CD14-positive monocyte (primary cell): Measurements from ENCODE around the gene SLC12A4. TPM values are rescaled to one million over a fixed set of nuclear protein-coding genes. Genes with fewer than 3 reads are reported as not detected.
"Not testable (repeated sequence)": the region's sequence is repeated elsewhere in the genome, so short reads cannot be mapped to it uniquely, and the experiment has no call there.

ENCODE experiments used
- DNase-seq, 3 donors: peaks; one replicate each; pipeline ENCODE4 v3.0.0-alpha.2; 2011 to 2022
- H2AFZ ChIP-seq: 2 replicates; pipeline ENCODE4 v1.6.0; 2012; ENCODE audit warnings: mild to moderate bottlenecking, low read depth, low read length, inconsistent platforms; ENCODE audit not compliant: insufficient read depth, poor library complexity, severe bottlenecking
- H3K27ac ChIP-seq, 2 donors: 1 replicate in 1 of 2; 2 replicates in 1 of 2; pipeline ENCODE4 v1.5.1; 2012 to 2013; ENCODE audit warnings: low read length in 2 of 2, control low read depth in 1 of 2, inconsistent platforms in 1 of 2, low read depth in 1 of 2, mild to moderate bottlenecking in 1 of 2
- H3K27me3 ChIP-seq, 2 donors: one replicate each; pipeline versions ENCODE4 v1.6.0 to v1.6.1; 2011 to 2013; ENCODE audit warnings: low read length in 2 of 2; ENCODE audit not compliant: control insufficient read depth in 2 of 2, insufficient read depth in 2 of 2
- H3K36me3 ChIP-seq, 2 donors: replicated peaks in 1 of 2; 1 replicate in 1 of 2; 2 replicates in 1 of 2; pipeline versions ENCODE4 v1.5.1 to v1.6.1; 2012 to 2013; ENCODE audit warnings: low read length in 2 of 2, control low read depth in 1 of 2, inconsistent platforms in 1 of 2, mild to moderate bottlenecking in 1 of 2; ENCODE audit not compliant: insufficient read depth in 2 of 2, control insufficient read depth in 1 of 2
- H3K4me1 ChIP-seq, 2 donors: 1 replicate in 1 of 2; 2 replicates in 1 of 2; pipeline versions ENCODE4 v1.5.1 to v1.6.1; 2012 to 2013; ENCODE audit warnings: low read length in 2 of 2, control low read depth in 1 of 2, inconsistent platforms in 1 of 2, mild to moderate bottlenecking in 1 of 2, moderate library complexity in 1 of 2; ENCODE audit not compliant: insufficient read depth in 2 of 2, control insufficient read depth in 1 of 2
- H3K4me2 ChIP-seq: replicated peaks from 2 replicates; pipeline ENCODE3; 2012; ENCODE audit warnings: low read length, moderate library complexity, mild to moderate bottlenecking; ENCODE audit not compliant: poor library complexity, severe bottlenecking; ENCODE audit errors: extremely low read depth
- H3K4me3 ChIP-seq, 3 experiments: fragments of 200-600 bp in 1 of 3; sonication (generic) in 1 of 3; replicated peaks in 1 of 3; 1 replicate in 2 of 3; 2 replicates in 1 of 3; pipeline ENCODE4 v1.5.1; 2011 to 2013; ENCODE audit warnings: low read length in 3 of 3, mild to moderate bottlenecking in 3 of 3, control low read depth in 2 of 3, low read depth in 2 of 3, inconsistent platforms in 1 of 3, moderate library complexity in 1 of 3
- H3K79me2 ChIP-seq: 2 replicates; pipeline ENCODE4 v1.6.0; 2012; ENCODE audit warnings: mild to moderate bottlenecking, control low read depth, inconsistent platforms, low read length, moderate library complexity; ENCODE audit not compliant: insufficient read depth
- H3K9ac ChIP-seq: 2 replicates; pipeline ENCODE4 v1.6.0; 2017; ENCODE audit warnings: low read length, mild to moderate bottlenecking; ENCODE audit not compliant: insufficient read depth, poor library complexity, severe bottlenecking
- H3K9me3 ChIP-seq, 2 donors: replicated peaks in 1 of 2; 1 replicate in 1 of 2; 2 replicates in 1 of 2; pipeline versions ENCODE4 v1.5.1 to v1.6.1; 2012 to 2013; ENCODE audit warnings: low read length in 2 of 2, control low read depth in 1 of 2; ENCODE audit not compliant: control insufficient read depth in 1 of 2, insufficient read depth in 1 of 2
- H4K20me1 ChIP-seq: 2 replicates; pipeline ENCODE4 v1.6.0; 2012; ENCODE audit warnings: mild to moderate bottlenecking, low read length, control low read depth, moderate library complexity; ENCODE audit not compliant: insufficient read depth
- H3K27ac Mint-ChIP-seq, 7 donors: one replicate each; pipeline ENCODE4 v1.8.0; 2020; ENCODE audit warnings: mild to moderate bottlenecking in 7 of 7, mixed read lengths in 7 of 7, moderate library complexity in 6 of 7, inconsistent platforms in 2 of 7
- H3K27me3 Mint-ChIP-seq, 3 donors: one replicate each; pipeline ENCODE4 v1.8.0; 2021 to 2022; ENCODE audit warnings: low read depth in 3 of 3, mild to moderate bottlenecking in 3 of 3, mixed read lengths in 3 of 3, moderate library complexity in 3 of 3, inconsistent platforms in 1 of 3
- H3K36me3 Mint-ChIP-seq, 2 donors: one replicate each; pipeline ENCODE4 v1.8.0; 2020; ENCODE audit warnings: mixed read lengths in 2 of 2, inconsistent platforms in 1 of 2, mild to moderate bottlenecking in 1 of 2
- H3K4me1 Mint-ChIP-seq: one replicate; pipeline ENCODE4 v1.8.0; 2020; ENCODE audit warnings: mild to moderate bottlenecking, mixed read lengths
- H3K4me3 Mint-ChIP-seq, 2 donors: one replicate each; pipeline ENCODE4 v1.8.0; 2020; ENCODE audit warnings: mild to moderate bottlenecking in 2 of 2, mixed read lengths in 2 of 2, moderate library complexity in 1 of 2
- H3K9me3 Mint-ChIP-seq, 7 donors: one replicate each; pipeline ENCODE4 v1.8.0; 2020 to 2022; ENCODE audit warnings: mixed read lengths in 7 of 7, mild to moderate bottlenecking in 6 of 7, moderate library complexity in 6 of 7, inconsistent platforms in 2 of 7
- CTCF ChIP-seq: fragments of 200-600 bp; IDR thresholded peaks from one replicate; pipeline ENCODE4 v1.8.0; 2022; ENCODE audit warnings: antibody characterized with exemption, mild to moderate bottlenecking
- WGBS: methylation state at CpG from one replicate; pipeline ENCODE4 v1.1.5; 2013; ENCODE audit warnings: missing lambda C conversion rate; ENCODE audit not compliant: insufficient coverage; 5-methylcytosine and 5-hydroxymethylcytosine counted together
- intact Hi-C, 2 donors: fragments of 100-400 bp; cut with micrococcal nuclease; formaldehyde crosslinking; loops; one replicate each; pipeline versions ENCODE4 v1.15.0 to v1.15.1; 2023
- polyA plus RNA-seq, 3 donors: library from polyadenylated mRNA; depleted of rRNA in 1 of 3; unstranded in 2 of 3; stranded (reverse) in 1 of 3; fragments of 300-500 nt in 2 of 3; fragments of >200 nt in 1 of 3; fragmentation: Illumina TruSeq in 2 of 3; gene quantifications; 1 replicate in 2 of 3; 2 replicates in 1 of 3; pipeline ENCODE4 v1.2.3, GENCODE V29; 2012 to 2021

Gene SLC12A4
- polyA plus RNA-seq, 3 donors = 7.3 to 57.2 (median 7.7) TPM

GRCh38 chr16:67975321-67976105, 7.1 kb upstream of the SLC12A4 start:
- no peaks in the 10 kb centered on the region for H3K9me3 ChIP-seq
- H3K27me3 ChIP-seq = no peaks in the 10 kb centered on the region
- no peak overlapping the region for H2AFZ ChIP-seq
- no peak overlapping the region for H3K27ac ChIP-seq
- no peak for TF ChIP-seq CTCF
- no peak overlapping the region for H3K9ac ChIP-seq
- H3K27ac Mint-ChIP-seq = no peak overlapping the region
- H3K36me3 Mint-ChIP-seq = no peaks in the 10 kb centered on the region
- no peaks in the 10 kb centered on the region for H3K4me1 Mint-ChIP-seq
- no peak overlapping the region for H3K4me2 ChIP-seq
- peaks cover 3 to 16% (median 12%) of the 10 kb centered on the region in 3 donors for H3K27me3 Mint-ChIP-seq
- H3K4me3 ChIP-seq = no peak overlapping the region
- H3K4me1 ChIP-seq = no peaks in the 10 kb centered on the region
- no peaks in the 10 kb centered on the region for H3K9me3 Mint-ChIP-seq
- no peaks in the 10 kb centered on the region for H4K20me1 ChIP-seq
- 97% methylated on average over 10 of the region's 14 CpGs for WGBS
- no peaks in the 10 kb centered on the region for H3K79me2 ChIP-seq
- intact Hi-C loops = no loop called here
- DNase-seq = no peak
- no peak overlapping the region for H3K4me3 Mint-ChIP-seq
- no peaks in the 10 kb centered on the region for H3K36me3 ChIP-seq

- H3K79me2 ChIP-seq, H3K36me3 Mint-ChIP-seq, H3K9me3 ChIP-seq, intact Hi-C loops, H3K9me3 Mint-ChIP-seq, H3K36me3 ChIP-seq, DNase-seq, H3K27me3 ChIP-seq, H3K4me2 ChIP-seq, H3K27ac Mint-ChIP-seq, H3K9ac ChIP-seq, H2AFZ ChIP-seq, H3K4me3 ChIP-seq, H3K4me3 Mint-ChIP-seq, H4K20me1 ChIP-seq, H3K27ac ChIP-seq: not testable (repeated sequence)
- Mint-ChIP-seq H3K4me1 (peaks cover 12% of the 10 kb centered on the region), H3K27me3 (peaks cover 5 to 13% (median 11%) of the 10 kb centered on the region in 3 donors)
- 95% methylated on average over 6 of the region's 7 CpGs for WGBS
- H3K4me1 ChIP-seq = peaks cover 8 to 11% of the 10 kb centered on the region in 2 donors
These were observed 3.8 kb upstream of the SLC12A4 start for GRCh38 chr16:67972285-67972684.
